ENCODE data around the gene HPN.

The HPN gene

GRCh38 chr19:35081201-35081600 lies 39.7 kb downstream of the HPN start:
- TF ChIP-seq CTCF (IDR thresholded peaks at IDR 0.05; ENCODE audit: control insufficient read depth, extremely low read depth, insufficient read depth) = no peak

GRCh38 chr19:35083691-35084508 lies 42.4 kb downstream of the HPN start:
- H3K4me3 ChIP-seq (ENCODE audit: low read depth, low read length) = no peak overlapping the region
- no peak for DNase-seq (ENCODE audit: low read depth)
- TF ChIP-seq CTCF (IDR thresholded peaks at IDR 0.05; ENCODE audit: control insufficient read depth, extremely low read depth, insufficient read depth) = no peak

More at GRCh38 chr19:35081201-35081600, 39.7 kb downstream of the HPN start:
- no peak overlapping the region for H3K4me3 ChIP-seq (ENCODE audit: low read depth, low read length)
- no peak for DNase-seq (ENCODE audit: low read depth)

- no peak for DNase-seq (ENCODE audit: low read depth)
- TF ChIP-seq CTCF (IDR thresholded peaks at IDR 0.05; ENCODE audit: control insufficient read depth, extremely low read depth, insufficient read depth) = no peak
- H3K4me3 ChIP-seq (ENCODE audit: low read depth, low read length) = no peak overlapping the region
Measured at GRCh38 chr19:35084509-35084762, 42.9 kb downstream of the HPN start.

DNA sequence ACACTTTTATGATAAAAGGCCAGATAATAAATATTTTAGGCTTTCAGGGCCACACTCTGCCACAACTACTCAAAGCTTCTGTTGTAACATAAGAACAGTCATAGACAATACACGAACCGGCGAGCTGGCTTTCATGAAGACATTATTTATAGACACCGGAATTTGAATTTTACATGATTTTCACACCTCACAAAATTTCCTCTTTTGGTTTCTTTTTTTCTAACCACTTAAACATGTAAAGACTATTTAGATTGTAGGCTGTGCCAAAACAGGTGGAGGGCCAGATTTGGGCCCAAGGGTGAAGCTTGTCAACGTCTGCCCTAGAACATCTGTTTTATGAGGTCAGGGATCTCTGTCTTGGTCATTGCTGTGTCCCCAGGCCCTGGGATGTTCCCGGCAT lies 44.4 kb downstream of the HPN start:
- no peak for TF ChIP-seq CTCF (IDR thresholded peaks at IDR 0.05; ENCODE audit: control insufficient read depth, extremely low read depth, insufficient read depth)
- no peak overlapping the region for H3K4me3 ChIP-seq (ENCODE audit: low read depth, low read length)
- DNase-seq (ENCODE audit: low read depth) = no peak

- TF ChIP-seq CTCF (IDR thresholded peaks at IDR 0.05; ENCODE audit: control insufficient read depth, extremely low read depth, insufficient read depth) = no peak
- DNase-seq (ENCODE audit: low read depth) = no peak
- no peak overlapping the region for H3K4me3 ChIP-seq (ENCODE audit: low read depth, low read length)
Measured at GRCh38 chr19:35086455-35086854, 44.9 kb downstream of the HPN start.

DNA sequence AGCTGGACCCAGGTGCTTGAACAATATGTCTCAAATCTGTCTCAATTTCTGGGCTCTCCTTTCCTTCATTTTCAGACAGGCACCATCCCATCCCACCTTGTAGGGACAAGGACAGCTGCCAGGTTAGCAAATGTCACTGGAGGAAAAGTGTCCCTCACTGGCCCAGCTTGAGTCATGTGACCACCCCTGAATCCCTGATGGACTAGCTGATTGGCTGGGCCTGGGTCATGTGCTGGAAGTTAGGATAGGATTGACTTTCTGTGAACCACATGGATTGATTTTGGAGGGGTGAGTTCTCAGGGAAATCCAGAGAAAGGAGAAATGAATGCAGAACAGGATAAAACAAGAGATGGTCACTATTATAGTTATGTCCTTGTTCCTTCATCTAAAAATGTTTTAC lies 45.9 kb downstream of the HPN start:
- TF ChIP-seq CTCF (IDR thresholded peaks at IDR 0.05; ENCODE audit: control insufficient read depth, extremely low read depth, insufficient read depth) = no peak
- H3K4me3 ChIP-seq (ENCODE audit: low read depth, low read length) = no peak overlapping the region
- DNase-seq (ENCODE audit: low read depth) = no peak

Data from LNCaP clone FGC (cell line).